C1 segment of cervical spinal cord (tissue), 14 donors: Measurements from ENCODE around the gene CBFA2T3.
A peak's percentile ranks its signal among the peaks of the same experiment; 100 is the strongest.
"Not testable (repeated sequence)": the region's sequence is repeated elsewhere in the genome, so short reads cannot be mapped to it uniquely, and the experiment has no call there.

ENCODE experiments used
- DNase-seq, 14 donors: peaks; one replicate each; lab custom pipeline; 2025; lab: John Stamatoyannopoulos, UW

CBFA2T3 gene

GRCh38 chr16:88977018-88977811 lies at the start of gene CBFA2T3:
TSS of gene CBFA2T3 (minus strand) at chr16:88977207. CDS start at chr16:88976807, 400 bp downstream.
- peak in 9 of 14 donors; percentile 8 to 65 (median 57) for DNase-seq

GRCh38 chr16:89026121-89026612 lies 49.2 kb upstream of the CBFA2T3 start:
- no peak for DNase-seq

- DNase-seq = no peak
Observed at GRCh38 chr16:89025636-89026035, 48.6 kb upstream of the CBFA2T3 start.

- no peak for DNase-seq
Observed at GRCh38 chr16:89024546-89025060, 47.6 kb upstream of the CBFA2T3 start.

GRCh38 chr16:89023621-89024511 lies 46.9 kb upstream of the CBFA2T3 start:
- DNase-seq = no peak

- DNase-seq = no peak
Observed at GRCh38 chr16:89023151-89023551, 46.1 kb upstream of the CBFA2T3 start.

- no peak for DNase-seq
Observed at GRCh38 chr16:89022051-89022836, 45.2 kb upstream of the CBFA2T3 start.

GRCh38 chr16:89020925-89021595 lies 44.1 kb upstream of the CBFA2T3 start:
- DNase-seq = no peak

- DNase-seq = no peak
Observed at GRCh38 chr16:89020068-89020924, 43.3 kb upstream of the CBFA2T3 start.

- no peak for DNase-seq
Observed at GRCh38 chr16:89019511-89019910, 42.5 kb upstream of the CBFA2T3 start.

- no peak for DNase-seq
Observed at GRCh38 chr16:89018282-89019158, 41.5 kb upstream of the CBFA2T3 start.

- DNase-seq = no peak
Observed at GRCh38 chr16:89017543-89018281, 40.7 kb upstream of the CBFA2T3 start.

- DNase-seq = not testable (repeated sequence)
Observed at GRCh38 chr16:89016561-89016960, 39.6 kb upstream of the CBFA2T3 start.

- DNase-seq = no peak
Observed at GRCh38 chr16:89015271-89015859, 38.4 kb upstream of the CBFA2T3 start.

- DNase-seq = no peak
Observed at GRCh38 chr16:89014403-89015230, 37.6 kb upstream of the CBFA2T3 start.

- DNase-seq = no peak
Observed at GRCh38 chr16:89013692-89014402, 36.8 kb upstream of the CBFA2T3 start.
